LHCN-M2 (cell line): ENCODE results near the gene STK40. TPM values are rescaled to one million over a fixed set of nuclear protein-coding genes. Genes with fewer than 3 reads are reported as not detected.

Experiments
- DNase-seq: peaks from one replicate; pipeline ENCODE4 v3.0.0-alpha.2; 2012; ENCODE audit warnings: low read depth
- total RNA-seq: library from RNA; depleted of rRNA; stranded (reverse); fragments of >200 nt; gene quantifications from 2 replicates; pipeline ENCODE4 v1.2.3, GENCODE V29; 2014

STK40 gene
- total RNA-seq, 1 experiment from 2014 or later, result 16.2 TPM

GRCh38 chr1:36398370-36398977, 12.8 kb upstream of the STK40 start:
- DNase-seq, result no peak

- DNase-seq, result peak; percentile 90
Observed at GRCh38 chr1:36397378-36398230, 11.9 kb upstream of the STK40 start, which contains the start of gene LSM10. Gene LSM10 (minus strand): TSS chr1:36397908. CDS start chr1:36394129, 3,779 bp downstream.

- no peak for DNase-seq
Observed at GRCh38 chr1:36397083-36397377, 11.3 kb upstream of the STK40 start.

- DNase-seq, result no peak
Observed at GRCh38 chr1:36396359-36396758, 10.6 kb upstream of the STK40 start.

GRCh38 chr1:36393686-36394085, 8.0 kb upstream of the STK40 start:
- DNase-seq, result no peak

- no peak for DNase-seq
Observed at GRCh38 chr1:36392836-36393235, 7.1 kb upstream of the STK40 start.

- no peak for DNase-seq
Observed at GRCh38 chr1:36391271-36391670, 5.5 kb upstream of the STK40 start.

- DNase-seq, result no peak
Observed at GRCh38 chr1:36390411-36390810, 4.7 kb upstream of the STK40 start.

GRCh38 chr1:36389999-36390398, 4.3 kb upstream of the STK40 start:
- DNase-seq, result no peak

- no peak for DNase-seq
Observed at GRCh38 chr1:36389261-36389660, 3.5 kb upstream of the STK40 start.

GRCh38 chr1:36387141-36387949, 1.6 kb upstream of the STK40 start:
- DNase-seq, result peak; percentile 69

- DNase-seq, result peak; percentile 100
Observed at GRCh38 chr1:36386265-36387140, 779 bp upstream of the STK40 start.

GRCh38 chr1:36384542-36385409, 948 bp downstream of the STK40 start:
- peak; percentile 27 for DNase-seq

- DNase-seq, result no peak
Observed at GRCh38 chr1:36383240-36383639, 2.5 kb downstream of the STK40 start.

GRCh38 chr1:36382669-36383068, 3.1 kb downstream of the STK40 start:
- no peak for DNase-seq

- no peak for DNase-seq
Observed at GRCh38 chr1:36382231-36382630, 3.5 kb downstream of the STK40 start.

GRCh38 chr1:36381405-36381804, 4.3 kb downstream of the STK40 start:
- no peak for DNase-seq

GRCh38 chr1:36380782-36381181, 4.9 kb downstream of the STK40 start:
- no peak for DNase-seq

GRCh38 chr1:36380143-36380619, 5.5 kb downstream of the STK40 start:
- DNase-seq, result no peak

GRCh38 chr1:36377791-36378492, 7.8 kb downstream of the STK40 start:
- DNase-seq, result no peak
